HG02763 (cell line): ENCODE data around the gene FSIP1.

ENCODE experiments used
- ATAC-seq: cut with Tn5 transposase; IDR thresholded peaks from one replicate; pipeline ENCODE4 v1.9.1; 2021; ENCODE audit warnings: mild to moderate bottlenecking, moderate library complexity; ENCODE audit not compliant: unreplicated experiment

Gene FSIP1

GRCh38 chr15:39624806-39625205 is 157.8 kb downstream of the FSIP1 start:
- ATAC-seq: no peak

- peak; percentile 78 for ATAC-seq
These were observed 159.1 kb downstream of the FSIP1 start for GRCh38 chr15:39623529-39623931.

- ATAC-seq: no peak
These were observed 159.8 kb downstream of the FSIP1 start for GRCh38 chr15:39622660-39623516.

- ATAC-seq: no peak
These were observed 160.7 kb downstream of the FSIP1 start for GRCh38 chr15:39621976-39622375.

- no peak for ATAC-seq
These were observed 161.4 kb downstream of the FSIP1 start for GRCh38 chr15:39621210-39621609.

- ATAC-seq: no peak
These were observed 164.4 kb downstream of the FSIP1 start for GRCh38 chr15:39618063-39618823.

GRCh38 chr15:39616731-39617455 is 165.7 kb downstream of the FSIP1 start:
- ATAC-seq: no peak

GRCh38 chr15:39613861-39614260 is 168.8 kb downstream of the FSIP1 start:
- no peak for ATAC-seq

GRCh38 chr15:39613271-39613670 is 169.4 kb downstream of the FSIP1 start:
- ATAC-seq: no peak

GRCh38 chr15:39610665-39611064 is 172.0 kb downstream of the FSIP1 start:
- ATAC-seq: no peak

- ATAC-seq: no peak
These were observed 173.3 kb downstream of the FSIP1 start for GRCh38 chr15:39609166-39609916.

GRCh38 chr15:39608185-39609139 is 174.2 kb downstream of the FSIP1 start:
- ATAC-seq: no peak

GRCh38 chr15:39605146-39605545 is 177.5 kb downstream of the FSIP1 start:
- ATAC-seq: no peak

GRCh38 chr15:39602143-39602542 is 180.5 kb downstream of the FSIP1 start:
- no peak for ATAC-seq

GRCh38 chr15:39599871-39600270 is 182.8 kb downstream of the FSIP1 start:
- no peak for ATAC-seq

GRCh38 chr15:39598958-39599845 is 183.4 kb downstream of the FSIP1 start:
- no peak for ATAC-seq

- no peak for ATAC-seq
These were observed 184.3 kb downstream of the FSIP1 start for GRCh38 chr15:39598186-39598850.

GRCh38 chr15:39597751-39598185 is 184.9 kb downstream of the FSIP1 start:
- no peak for ATAC-seq
